Adrenal gland (tissue), 19 donors: ENCODE results near the gene NR1D2. TPM values are rescaled to one million over a fixed set of nuclear protein-coding genes. Genes with fewer than 3 reads are reported as not detected.

ENCODE experiments used
- DNase-seq, 7 donors: peaks; one replicate each; pipeline ENCODE4 v3.0.0-alpha.2; 2019 to 2020
- H3K27ac ChIP-seq, 5 donors: fragments of 200-600 bp; sonication (generic) in 4 of 5; 1 replicate in 3 of 5; 2 replicates in 2 of 5; pipeline versions ENCODE4 v1.5.1 to v1.8.0; 2016 to 2020; ENCODE audit warnings: mild to moderate bottlenecking in 1 of 5
- H3K27me3 ChIP-seq: fragments of 200-600 bp; 2 replicates; pipeline ENCODE4 v1.8.0; 2021
- H3K36me3 ChIP-seq, 2 donors: fragments of 200-600 bp; replicated peaks in 1 of 2; 1 replicate in 1 of 2; 2 replicates in 1 of 2; pipeline versions ENCODE4 v1.5.1 to v1.8.0; 2018 to 2022
- H3K4me1 ChIP-seq, 2 donors: fragments of 200-600 bp; replicated peaks in 1 of 2; 1 replicate in 1 of 2; 2 replicates in 1 of 2; pipeline versions ENCODE4 v1.5.1 to v1.8.0; 2018 to 2021
- H3K4me3 ChIP-seq, 4 donors: fragments of 200-600 bp; sonication (generic) in 3 of 4; one replicate each; pipeline ENCODE4 v1.5.1; 2016 to 2018
- H3K9me3 ChIP-seq, 3 donors: fragments of 200-600 bp; sonication (generic) in 1 of 3; replicated peaks in 1 of 3; 1 replicate in 2 of 3; 2 replicates in 1 of 3; pipeline versions ENCODE4 v1.5.1 to v1.8.0; 2016 to 2021
- CTCF ChIP-seq, 6 experiments: fragments of 450-650 bp in 4 of 6; fragments of 200-600 bp in 2 of 6; sonication (generic) in 1 of 6; IDR thresholded peaks; 1 replicate in 5 of 6; 2 replicates in 1 of 6; pipeline versions ENCODE4 v1.5.1 to v1.8.0; 2016 to 2021; ENCODE audit warnings: antibody characterized with exemption in 6 of 6, mild to moderate bottlenecking in 2 of 6, moderate library complexity in 1 of 6
- POLR2A ChIP-seq, 2 donors: fragments of 450-650 bp; IDR thresholded peaks; one replicate each; pipeline ENCODE4 v1.6.1; 2017; ENCODE audit warnings: antibody characterized with exemption in 2 of 2, mild to moderate bottlenecking in 2 of 2, moderate library complexity in 1 of 2
- WGBS, 4 donors: extraction: QIAGEN DNeasy Blood & Tissue Kit in 2 of 4; methylation state at CpG; one replicate each; pipeline versions ENCODE4 v1.1.5 to v1.1.7; 2013 to 2017; 5-methylcytosine and 5-hydroxymethylcytosine counted together
- intact Hi-C, 2 donors: fragments of 100-400 bp; cut with DNase I; formaldehyde crosslinking; loops; one replicate each; pipeline versions ENCODE4 v1.14.1 to v1.15.0; 2022 to 2023
- long read RNA-seq, 10 donors: library from polyadenylated mRNA in 3 of 10; unstranded in 2 of 10; stranded (forward) in 1 of 10; transcript quantifications; one replicate each; pipeline ENCODE4 v2.0.0 and lab custom pipeline, GENCODE V29; 2021 to 2026
- polyA plus RNA-seq, 3 donors: library from polyadenylated mRNA; stranded (reverse); fragments of 200-250 nt in 2 of 3; fragments of 350-450 nt in 1 of 3; fragmentation: Illumina TruSeq in 1 of 3; extraction: RNeasy Lipid Tissue Mini Kit (QIAGEN cat#74804) in 1 of 3; gene quantifications; one replicate each; pipeline ENCODE4 v1.2.3, GENCODE V29; 2013 to 2014
- total RNA-seq, 9 donors: library from RNA; depleted of rRNA in 4 of 9; stranded (reverse); fragments of >200 nt in 4 of 9; fragments of 120-200 nt in 1 of 9; fragmentation: NEBNext Ultra II Directional in 1 of 9; extraction: Animal tissue kit (Norgen Biotek cat#: 25700) in 1 of 9; gene quantifications; one replicate each; pipeline versions ENCODE4 v1.1.0 to v1.2.4, GENCODE V29; 2013 to 2023
- donor health status: healthy with polysubstance abuse.
- donor health status: Bipolar disorder and iron deficiency.
- donor health status: DM: yes; HTN: yes; CAD: no.
- donor health status: DM: no; HTN: no; CAD: no.
- donor health status: DM: no; HTN: no; CAD: no.
- donor health status: DM: yes; HTN: yes; CAD: no.

NR1D2 gene
- total RNA-seq = 10 to 100 TPM; 25.2 to 43.4 (median 37.2) TPM
- polyA plus RNA-seq = 10 to 100 TPM in 2 of 3 donors, 1 to 10 TPM in 1; 8.7 to 28.1 (median 13.4) TPM
- long read RNA-seq, donor 1, full-length matches to known transcripts = 4 of 4 reads
- long read RNA-seq, donor 1, partial matches to known transcripts = 0 of 4 reads
- long read RNA-seq, donor 1, other reads (novel, unspliced or antisense) = 0 of 4 reads
- long read RNA-seq, donor 2, full-length matches to known transcripts = 5 of 19 reads
- long read RNA-seq, donor 2, partial matches to known transcripts = 14 of 19 reads
- long read RNA-seq, donor 2, other reads (novel, unspliced or antisense) = 0 of 19 reads
- long read RNA-seq, donor 3, full-length matches to known transcripts = 3 of 3 reads
- long read RNA-seq, donor 3, partial matches to known transcripts = 0 of 3 reads
- long read RNA-seq, donor 3, other reads (novel, unspliced or antisense) = 0 of 3 reads
- long read RNA-seq, donor 4, full-length matches to known transcripts = 1 of 2 reads
- long read RNA-seq, donor 4, partial matches to known transcripts = 1 of 2 reads
- long read RNA-seq, donor 4, other reads (novel, unspliced or antisense) = 0 of 2 reads
- long read RNA-seq, donor 5, full-length matches to known transcripts = 41 of 45 reads
- long read RNA-seq, donor 5, partial matches to known transcripts = 2 of 45 reads
- long read RNA-seq, donor 5, other reads (novel, unspliced or antisense) = 2 of 45 reads
- long read RNA-seq, donor 6, partial matches to known transcripts = 2 of 4 reads
- long read RNA-seq, donor 6, other reads (novel, unspliced or antisense) = 2 of 4 reads
- long read RNA-seq, donor 7 = 0 reads
- long read RNA-seq, donor 8, full-length matches to known transcripts = 5 of 24 reads
- long read RNA-seq, donor 8, partial matches to known transcripts = 19 of 24 reads
- long read RNA-seq, donor 8, other reads (novel, unspliced or antisense) = 0 of 24 reads
- long read RNA-seq, donor 9, full-length matches to known transcripts = 8 of 8 reads
- long read RNA-seq, donor 9, partial matches to known transcripts = 0 of 8 reads
- long read RNA-seq, donor 9, other reads (novel, unspliced or antisense) = 0 of 8 reads
- long read RNA-seq, donor 10 = 0 reads

DNA sequence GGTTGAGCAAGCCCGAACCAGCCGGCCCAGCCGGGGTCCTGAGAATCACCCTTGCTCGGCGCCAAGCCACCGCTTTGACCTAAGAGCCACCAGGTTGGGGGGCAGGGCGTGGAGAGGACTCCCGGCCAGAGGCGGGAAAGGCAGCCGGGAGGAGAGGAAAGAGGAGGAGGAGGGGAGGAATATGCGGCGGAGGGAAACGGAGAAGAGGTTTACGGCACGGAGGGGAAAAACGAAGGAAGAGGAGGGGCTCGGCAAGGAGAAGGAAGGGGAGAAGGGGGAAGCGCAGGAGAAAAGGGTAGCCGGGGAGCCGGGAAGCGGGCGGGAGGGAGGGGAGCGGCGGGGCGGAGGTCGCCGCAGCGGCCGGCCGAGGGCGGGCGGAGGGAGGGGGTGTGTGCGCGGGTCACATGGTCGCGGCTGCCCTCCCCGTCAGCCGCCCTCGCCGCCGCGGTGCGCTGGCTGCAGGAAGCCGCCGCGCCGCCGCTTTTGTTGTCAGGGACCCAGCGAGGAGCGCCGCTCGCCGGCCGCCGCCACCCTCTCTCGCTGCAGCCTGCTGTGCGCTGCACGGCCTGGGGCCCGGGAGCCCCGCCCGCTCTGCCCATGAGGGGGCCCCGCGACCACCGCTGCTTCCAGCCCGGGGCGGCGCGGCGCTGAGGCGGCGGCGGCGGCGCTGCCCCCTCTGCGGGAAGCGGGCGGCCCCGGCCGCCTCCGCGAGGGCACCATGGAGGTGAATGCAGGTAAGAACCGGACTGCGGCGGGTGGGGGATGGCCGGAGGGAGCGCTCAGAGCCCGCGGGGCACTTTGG is at the start of gene NR1D2:
Gene NR1D2 (plus strand): TSS at position 426 of the 802 bp plus-strand sequence. CDS start 293 bp downstream, at position 719.
- H3K4me1 ChIP-seq = peaks cover 22 to 44% of the 10 kb centered on the region in 2 donors
- H3K4me3 ChIP-seq = peak within 1 kb of the TSS; percentile 62 to 97 (median 81)
- TF ChIP-seq POLR2A (IDR thresholded peaks at IDR 0.05) (peak; percentile 96 to 97), CTCF (IDR thresholded peaks at IDR 0.05) (peak in 2 of 6 experiments; percentile 1 to 25)
- H3K27ac ChIP-seq = peak within 1 kb of the TSS; percentile 91 to 100 (median 98)
- intact Hi-C loops = no loop called here
- no peaks in the 10 kb centered on the region for H3K36me3 ChIP-seq
- 0 to 1% (median 1%) methylated on average over 20 to 86 of the region's 88 CpGs for WGBS, 4 donors
- peak; percentile 76 to 88 (median 87) for DNase-seq
- no peaks in the 10 kb centered on the region for H3K27me3 ChIP-seq
- no peaks in the 10 kb centered on the region for H3K9me3 ChIP-seq

DNA sequence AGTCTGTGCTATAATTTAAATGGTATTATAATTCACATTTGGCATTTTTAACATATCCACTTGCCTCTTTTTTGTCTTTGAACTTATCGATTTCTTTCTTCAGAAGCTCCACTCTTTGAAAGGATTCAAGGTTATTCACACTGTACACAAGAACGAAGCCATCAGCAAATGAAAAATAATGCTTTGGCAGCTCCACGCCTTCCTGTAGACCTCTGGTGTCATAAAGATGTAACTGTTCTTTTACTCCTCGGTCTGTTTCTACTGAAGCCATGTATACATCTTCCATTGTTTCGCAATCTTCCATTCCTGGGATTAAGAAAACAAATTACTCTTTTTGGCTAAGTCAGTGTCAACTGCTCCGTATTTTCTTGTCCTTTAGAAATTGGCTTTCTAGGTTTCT is 44.3 kb upstream of the NR1D2 start:
- H3K4me3 ChIP-seq = no peak overlapping the region
- H3K36me3 ChIP-seq = no peaks in the 10 kb centered on the region
- DNase-seq = peak in 1 of 7 donors; percentile 16
- H3K27me3 ChIP-seq = no peaks in the 10 kb centered on the region
- 48 to 57% (median 55%) methylated on average over 6 of the region's 6 CpGs for WGBS, 4 donors
- no peaks in the 10 kb centered on the region for H3K9me3 ChIP-seq
- intact Hi-C loops = no loop called here
- no peak overlapping the region for H3K27ac ChIP-seq
- TF ChIP-seq POLR2A (IDR thresholded peaks at IDR 0.05) (no peak), CTCF (IDR thresholded peaks at IDR 0.05) (peak in 1 of 6 experiments; percentile 15)
- peaks cover 0 to 6% of the 10 kb centered on the region in 2 donors for H3K4me1 ChIP-seq

GRCh38 chr3:23904545-23904944 is 40.5 kb upstream of the NR1D2 start:
- DNase-seq = no peak
- Histone ChIP-seq H3K36me3 (no peaks in the 10 kb centered on the region), H3K4me1 (peaks cover 0 to 3% of the 10 kb centered on the region in 2 donors), H3K27ac (no peak overlapping the region), H3K9me3 (no peaks in the 10 kb centered on the region), H3K27me3 (no peaks in the 10 kb centered on the region), H3K4me3 (no peak overlapping the region)
- intact Hi-C loops = no loop called here
- TF ChIP-seq POLR2A (IDR thresholded peaks at IDR 0.05) (no peak), CTCF (IDR thresholded peaks at IDR 0.05) (no peak)
